GM12875 (cell line): ENCODE measurements around the gene ABCA1.
"Not testable (repeated sequence)": the region's sequence is repeated elsewhere in the genome, so short reads cannot be mapped to it uniquely, and the experiment has no call there.

ENCODE experiments used
- H3K4me3 ChIP-seq: one replicate; pipeline ENCODE4 v1.5.1; 2011; ENCODE audit warnings: low read depth, low read length, control low read depth
- CTCF ChIP-seq: IDR thresholded peaks from 2 replicates; pipeline ENCODE4 v1.5.1; 2011; ENCODE audit warnings: low read depth, mild to moderate bottlenecking, control low read depth, inconsistent platforms, low read length, moderate library complexity, borderline replicate concordance; ENCODE audit not compliant: insufficient read depth

Gene ABCA1

DNA sequence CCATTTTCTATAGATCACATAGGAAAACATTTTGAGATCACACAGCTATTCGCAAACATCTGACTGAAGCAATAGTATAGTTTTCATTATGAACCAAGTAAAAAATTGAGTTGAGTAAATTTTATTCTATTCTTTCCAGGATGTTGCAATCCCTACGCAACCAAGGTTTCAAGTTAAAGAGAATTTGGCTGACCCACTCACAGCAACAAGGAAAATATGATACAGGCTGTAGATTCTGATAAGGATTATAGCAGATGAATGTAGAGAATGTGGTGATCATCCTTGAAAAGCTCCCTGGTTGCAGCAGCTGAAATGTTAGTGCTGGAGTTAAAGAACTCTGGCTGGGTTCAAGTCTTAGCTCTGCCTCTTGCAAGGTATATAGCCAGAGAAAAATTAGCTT is 4.7 kb downstream of the ABCA1 start:
- no peak overlapping the region for H3K4me3 ChIP-seq
- no peak for TF ChIP-seq CTCF

DNA sequence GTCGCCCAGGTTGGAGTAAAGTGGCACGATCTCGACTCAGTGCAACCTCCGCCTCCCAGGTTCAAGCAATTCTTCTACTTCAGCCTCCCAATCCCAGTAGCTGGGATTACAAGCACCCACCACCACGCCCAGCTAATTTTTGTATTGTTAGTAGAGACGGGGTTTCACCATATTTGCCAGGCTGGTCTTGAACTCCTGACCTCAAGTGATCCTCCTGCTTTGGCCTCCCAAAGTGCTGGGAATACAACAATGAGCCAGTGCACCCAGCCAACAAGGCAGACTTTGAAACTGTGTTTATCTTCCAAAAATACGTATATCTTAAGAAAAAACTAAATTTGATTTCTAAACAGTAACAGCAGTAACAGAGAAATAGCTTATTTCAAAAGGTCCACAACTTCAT is 5.2 kb downstream of the ABCA1 start:
- not testable (repeated sequence) for H3K4me3 ChIP-seq

GRCh38 chr9:104921067-104921741 is 6.8 kb downstream of the ABCA1 start:
- TF ChIP-seq CTCF: no peak
- no peak overlapping the region for H3K4me3 ChIP-seq

DNA sequence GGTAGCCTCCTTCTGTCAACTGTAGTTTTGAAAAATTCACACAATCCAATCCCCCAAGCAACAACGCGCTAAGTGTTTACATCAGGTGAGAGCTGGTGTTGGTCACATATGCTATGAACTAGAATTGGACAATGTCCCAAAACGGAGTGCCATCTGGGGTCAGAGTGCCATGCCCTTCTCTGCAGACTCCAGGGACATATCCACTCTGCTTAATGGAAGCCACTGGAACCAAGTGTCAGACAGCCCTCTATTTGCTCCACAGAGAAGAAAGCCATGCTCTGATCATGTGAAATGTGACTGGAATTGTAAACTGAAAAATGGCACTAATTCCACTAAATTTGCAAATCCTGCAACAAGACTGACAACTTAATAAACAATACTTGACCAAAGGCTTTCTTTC is 12.2 kb downstream of the ABCA1 start:
- TF ChIP-seq CTCF: no peak
- no peak overlapping the region for H3K4me3 ChIP-seq

DNA sequence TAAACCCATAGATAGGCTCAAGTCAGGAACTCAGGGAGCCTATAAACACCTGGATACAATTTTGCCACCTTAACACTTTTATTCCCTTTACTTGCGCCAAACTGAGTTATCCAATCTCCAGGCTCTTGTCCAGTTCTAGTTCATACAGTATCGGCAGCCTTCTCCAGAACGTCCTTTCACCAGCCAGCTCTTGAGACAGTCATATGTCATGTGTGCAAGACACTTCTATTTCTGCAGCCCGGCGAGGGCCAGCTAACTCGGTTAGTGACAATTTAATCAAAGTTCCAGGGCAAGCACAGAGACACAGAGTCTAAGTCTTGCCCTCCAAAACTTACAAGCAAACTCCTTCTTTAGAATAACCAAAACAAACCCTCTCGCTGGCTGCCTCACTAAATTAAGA is 12.9 kb downstream of the ABCA1 start:
- TF ChIP-seq CTCF: no peak
- no peak overlapping the region for H3K4me3 ChIP-seq

DNA sequence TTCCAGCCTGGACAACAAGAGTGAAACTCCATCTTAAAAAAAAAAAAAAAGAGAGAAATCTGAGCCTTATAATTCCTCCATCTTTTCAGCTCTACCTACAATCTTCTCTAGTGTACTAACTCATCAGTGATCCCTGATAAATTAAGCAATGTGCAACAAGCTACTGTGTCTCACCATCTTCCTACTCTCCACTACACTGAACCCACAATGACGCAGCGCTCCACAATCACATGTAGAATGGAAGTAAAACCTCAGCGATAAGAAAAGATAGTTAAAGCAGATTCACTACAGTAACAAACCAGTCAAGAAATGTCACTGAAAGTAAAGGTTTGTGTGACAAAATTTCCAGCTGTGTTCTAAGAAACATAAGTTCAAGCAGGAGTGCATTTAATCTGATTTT is 13.5 kb downstream of the ABCA1 start:
- no peak for TF ChIP-seq CTCF

DNA sequence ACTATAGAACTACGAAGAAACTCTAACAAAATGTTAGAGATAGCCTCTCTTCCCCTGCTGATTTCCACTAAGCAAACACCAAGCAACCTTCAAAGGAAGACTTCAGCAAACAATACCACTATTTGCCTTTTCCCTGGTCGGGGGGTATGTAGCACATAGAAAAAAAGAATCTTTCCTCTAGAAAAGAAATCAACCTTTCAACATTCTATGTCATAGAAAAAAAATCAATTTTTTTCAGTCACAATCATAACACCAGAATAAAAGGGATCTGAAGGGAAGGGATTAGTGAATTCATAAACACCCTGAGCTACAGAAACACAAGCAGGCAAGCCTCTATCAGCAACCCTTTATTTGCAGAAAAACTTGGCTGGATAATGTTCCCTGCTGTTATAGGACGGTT is 15.3 kb downstream of the ABCA1 start:
- TF ChIP-seq CTCF: no peak
- no peak overlapping the region for H3K4me3 ChIP-seq

More for the DNA sequence above, 13.5 kb downstream of the ABCA1 start:
- no peak overlapping the region for H3K4me3 ChIP-seq
